ENCODE measurements around the gene RPP25. TPM values are rescaled to one million over a fixed set of nuclear protein-coding genes. Genes with fewer than 3 reads are reported as not detected.
"Not testable (repeated sequence)": the region's sequence is repeated elsewhere in the genome, so short reads cannot be mapped to it uniquely, and the experiment has no call there.

Gene RPP25
- polyA plus RNA-seq, 5 donors, result 4.5 to 10.4 (median 5.6) TPM

DNA sequence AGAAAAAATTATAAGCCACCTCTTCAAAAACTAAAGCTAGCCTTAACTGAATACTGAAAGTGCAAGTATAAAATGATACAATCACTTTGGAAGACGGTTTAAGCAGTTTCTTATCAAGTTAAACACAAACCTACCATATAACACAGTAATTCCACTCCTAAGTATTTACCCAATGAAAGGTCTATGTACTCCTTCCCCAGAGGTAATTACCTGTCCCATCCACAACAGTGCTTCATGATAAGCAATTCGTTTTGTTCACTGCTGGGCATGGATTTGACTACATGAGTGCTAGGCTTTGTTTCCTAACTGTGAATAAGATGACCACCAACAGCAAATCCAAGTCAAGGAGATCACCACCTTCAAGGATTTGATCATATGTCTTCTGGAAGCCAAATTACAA lies 23.0 kb downstream of the RPP25 start:
- no peak for DNase-seq

GRCh38 chr15:74928771-74929198 lies 27.8 kb downstream of the RPP25 start:
- no peak for DNase-seq

DNA sequence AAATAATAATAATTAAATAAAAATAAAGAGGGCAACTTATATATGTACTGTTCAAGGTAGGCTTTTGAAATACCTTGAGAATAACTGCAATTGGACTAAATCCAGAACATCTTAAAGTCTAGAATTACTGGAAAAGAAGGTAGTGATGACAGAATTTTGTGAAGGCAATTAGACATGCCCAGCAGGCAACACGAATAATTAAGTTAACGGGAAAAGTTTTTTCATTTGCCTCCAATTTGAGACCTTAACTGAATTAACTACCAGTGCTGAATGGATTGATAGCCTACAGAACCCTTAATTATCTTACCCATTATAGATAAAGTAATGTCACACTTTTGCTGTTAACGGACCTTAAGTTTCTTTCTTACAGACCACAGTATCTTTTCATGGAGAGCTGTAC lies 32.0 kb downstream of the RPP25 start:
- DNase-seq, result no peak

- no peak for DNase-seq
Observed at GRCh38 chr15:74920456-74920855, 36.1 kb downstream of the RPP25 start.

- no peak for DNase-seq
Observed at GRCh38 chr15:74917676-74918075, 38.9 kb downstream of the RPP25 start.

DNA sequence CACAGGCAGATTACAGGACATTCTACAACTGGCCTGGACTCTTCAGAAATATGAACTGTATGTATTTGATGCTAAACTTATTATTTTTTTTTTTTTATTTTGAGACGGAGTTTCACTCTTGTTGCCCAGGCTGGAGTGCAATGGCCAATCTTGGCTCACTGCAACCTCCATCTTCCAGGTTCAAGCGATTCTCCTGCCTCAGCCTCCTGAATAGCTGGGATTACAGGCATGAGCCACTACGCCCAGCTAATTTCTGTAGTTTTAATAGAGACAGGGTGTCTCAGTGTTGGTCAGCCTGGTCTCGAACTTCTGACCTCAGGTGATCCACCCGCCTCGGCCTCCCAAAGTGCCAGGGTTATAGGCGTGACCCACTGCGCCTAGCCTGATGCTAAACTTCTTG lies 42.8 kb downstream of the RPP25 start:
- not testable (repeated sequence) for DNase-seq

DNA sequence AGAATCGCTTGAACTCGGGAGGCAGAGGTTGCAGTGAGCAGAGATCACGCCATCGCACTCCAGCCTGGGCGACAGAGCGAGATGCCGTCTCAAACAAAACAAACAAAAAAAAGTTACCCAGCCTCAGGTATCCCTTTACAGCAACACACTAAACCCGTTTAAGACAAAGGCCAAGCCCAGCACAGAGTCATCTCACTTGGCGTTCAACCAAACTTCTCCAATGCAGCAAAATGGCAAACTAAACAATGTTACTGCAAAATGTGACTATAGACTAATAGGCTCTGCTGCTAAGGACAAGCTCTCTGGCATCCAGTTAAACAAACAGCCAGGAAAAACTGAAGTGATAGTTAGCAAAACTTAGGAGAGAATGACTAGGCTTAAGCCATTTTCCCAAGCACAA lies 43.5 kb downstream of the RPP25 start:
- DNase-seq, result no peak

DNA sequence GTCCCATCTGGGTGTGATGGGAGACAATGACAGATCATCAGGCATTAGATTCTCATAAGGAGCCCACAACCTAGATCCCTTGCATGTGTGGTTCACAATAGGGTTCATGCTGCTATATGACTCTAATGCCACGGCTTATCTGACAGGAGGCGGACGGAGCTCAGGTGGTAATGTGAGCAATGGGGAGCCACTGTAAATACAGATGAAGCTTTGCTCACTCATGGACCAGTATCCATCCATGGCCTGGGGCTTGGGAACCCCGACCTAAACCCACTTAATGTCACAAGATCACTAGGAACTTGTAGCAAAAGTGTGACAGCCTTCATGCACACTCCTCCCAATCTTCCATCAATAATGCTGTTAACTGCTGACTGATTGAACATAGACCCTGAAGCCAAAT lies 47.9 kb downstream of the RPP25 start:
- no peak for DNase-seq

GRCh38 chr15:74907163-74907870 lies 49.3 kb downstream of the RPP25 start:
- DNase-seq, result no peak

GRCh38 chr15:74906450-74907162 lies 50.0 kb downstream of the RPP25 start, which contains the start of gene FAM219B:
Gene FAM219B, minus strand, starts transcription at chr15:74906851. Its CDS starts 51 bp downstream, at chr15:74906800.
- peak; percentile 84 for DNase-seq

DNA sequence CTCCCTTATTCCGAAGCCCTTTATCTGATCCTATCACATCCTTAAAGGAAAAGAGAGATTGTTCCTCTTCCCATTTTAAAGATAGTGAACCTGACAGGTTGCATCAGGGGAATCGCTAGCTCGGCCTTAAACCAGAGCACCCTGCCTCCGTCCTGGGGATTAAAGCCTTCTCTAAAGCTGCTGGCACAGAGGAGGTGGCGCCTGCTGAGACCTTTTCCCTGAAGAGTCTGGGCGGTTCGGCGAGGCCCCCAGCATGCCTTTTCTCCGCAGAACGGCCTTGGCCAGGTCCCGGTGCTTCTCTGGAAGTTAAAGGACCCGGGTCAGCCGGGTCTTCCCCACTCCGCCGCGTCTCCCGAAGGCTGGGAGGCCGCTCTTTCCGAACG lies 50.5 kb downstream of the RPP25 start:
- DNase-seq, result peak in 1 of 2 donors; percentile 31

Other genes starting within 250 kb of the RPP25 start
- 1 to 10 TPM in 2 of 5 donors, under 1 TPM in 3; 0.21 to 1.5 (median 0.30) TPM for gene CYP1A1, start 231.2 kb downstream of the RPP25 start, polyA plus RNA-seq (ENCODE audit: insufficient read depth in 1 of 5, insufficient read length in 5 of 5, low replicate concordance in 1 of 5)
- gene CYP1A2, start 207.9 kb downstream of the RPP25 start, polyA plus RNA-seq (ENCODE audit: insufficient read depth in 1 of 5, insufficient read length in 5 of 5, low replicate concordance in 1 of 5), result under 1 TPM; 0.32 to 0.46 (median 0.43) TPM
- gene CSK, start 174.7 kb downstream of the RPP25 start, polyA plus RNA-seq (ENCODE audit: insufficient read depth in 1 of 5, insufficient read length in 5 of 5, low replicate concordance in 1 of 5), result 10 to 100 TPM; 35.6 to 56.6 (median 38.0) TPM
- under 1 TPM in 1 of 5 donors, not detected in 4; 0.18 TPM for gene LMAN1L, start 143.9 kb downstream of the RPP25 start, polyA plus RNA-seq (ENCODE audit: insufficient read depth in 1 of 5, insufficient read length in 5 of 5, low replicate concordance in 1 of 5)
- gene CPLX3, start 130.1 kb downstream of the RPP25 start, polyA plus RNA-seq (ENCODE audit: insufficient read depth in 1 of 5, insufficient read length in 5 of 5, low replicate concordance in 1 of 5), result under 1 TPM in 2 of 5 donors, not detected in 3; 0.05 to 0.10 TPM
- 10 to 100 TPM; 23.7 to 43.4 (median 34.2) TPM for gene ULK3, start 113.6 kb downstream of the RPP25 start, polyA plus RNA-seq (ENCODE audit: insufficient read depth in 1 of 5, insufficient read length in 5 of 5, low replicate concordance in 1 of 5)
- gene SCAMP2, start 83.4 kb downstream of the RPP25 start, polyA plus RNA-seq (ENCODE audit: insufficient read depth in 1 of 5, insufficient read length in 5 of 5, low replicate concordance in 1 of 5), result 10 to 100 TPM; 41.9 to 64.1 (median 48.2) TPM
- 10 to 100 TPM; 53.0 to 61.6 (median 59.0) TPM for gene MPI, start 66.7 kb downstream of the RPP25 start, polyA plus RNA-seq (ENCODE audit: insufficient read depth in 1 of 5, insufficient read length in 5 of 5, low replicate concordance in 1 of 5)
- gene FAM219B, start 49.9 kb downstream of the RPP25 start, polyA plus RNA-seq (ENCODE audit: insufficient read depth in 1 of 5, insufficient read length in 5 of 5, low replicate concordance in 1 of 5), result 10 to 100 TPM; 57.1 to 72.3 (median 60.3) TPM
- gene COX5A, start 18.7 kb downstream of the RPP25 start, polyA plus RNA-seq (ENCODE audit: insufficient read depth in 1 of 5, insufficient read length in 5 of 5, low replicate concordance in 1 of 5), result 100 to 1,000 TPM; 106 to 141 (median 118) TPM
- gene SCAMP5, start 38.8 kb upstream of the RPP25 start, polyA plus RNA-seq (ENCODE audit: insufficient read depth in 1 of 5, insufficient read length in 5 of 5, low replicate concordance in 1 of 5), result 10 to 100 TPM; 11.5 to 28.0 (median 14.2) TPM
- gene PPCDC, start 66.8 kb upstream of the RPP25 start, polyA plus RNA-seq (ENCODE audit: insufficient read depth in 1 of 5, insufficient read length in 5 of 5, low replicate concordance in 1 of 5), result 10 to 100 TPM; 11.1 to 16.3 (median 11.9) TPM
- 10 to 100 TPM in 4 of 5 donors, 1 to 10 TPM in 1; 7.2 to 17.3 (median 10.7) TPM for gene C15orf39, start 245.1 kb upstream of the RPP25 start, polyA plus RNA-seq (ENCODE audit: insufficient read depth in 1 of 5, insufficient read length in 5 of 5, low replicate concordance in 1 of 5)